Activated CD4-positive, alpha-beta memory T cell treated with anti-CD3 and anti-CD28 coated beads, Interleukin-2, amount 10 ng/mL, durations not matched to agents 7 days and 5 days (primary cell): ENCODE measurements around the gene LMF2. TPM values are rescaled to one million over a fixed set of nuclear protein-coding genes. Genes with fewer than 3 reads are reported as not detected.
"Not testable (repeated sequence)": the region's sequence is repeated elsewhere in the genome, so short reads cannot be mapped to it uniquely, and the experiment has no call there.

Experiments
- CTCF ChIA-PET: fragments of 350-600 bp; sonication (Branson Sonifier 250); formaldehyde crosslinking; loops from one replicate; lab custom pipeline; 2021; ENCODE audit warnings: antibody characterized with exemption, inconsistent platforms; lab: Charles Lee
- POLR2A ChIA-PET: fragments of 350-600 bp; sonication (Branson Sonifier 250); formaldehyde crosslinking; loops from one replicate; lab custom pipeline; 2021; ENCODE audit warnings: antibody characterized with exemption; lab: Charles Lee
- DNase-seq: peaks from one replicate; pipeline ENCODE4 v3.0.0-alpha.2; 2020
- H3K27ac Mint-ChIP-seq: one replicate; pipeline ENCODE4 v1.8.0; 2021; ENCODE audit warnings: mild to moderate bottlenecking, mixed read lengths
- H3K27me3 Mint-ChIP-seq: one replicate; pipeline ENCODE4 v1.8.0; 2021; ENCODE audit warnings: mixed read lengths
- H3K36me3 Mint-ChIP-seq: one replicate; pipeline ENCODE4 v1.8.0; 2021; ENCODE audit warnings: low read depth, mixed read lengths
- H3K4me1 Mint-ChIP-seq: one replicate; pipeline ENCODE4 v1.8.0; 2021; ENCODE audit warnings: mixed read lengths
- H3K4me3 Mint-ChIP-seq: one replicate; pipeline ENCODE4 v1.8.0; 2021; ENCODE audit warnings: mild to moderate bottlenecking, mixed read lengths
- H3K9me3 Mint-ChIP-seq: one replicate; pipeline ENCODE4 v1.8.0; 2021; ENCODE audit warnings: mixed read lengths
- total RNA-seq, 2 experiments: library from RNA; stranded (reverse); gene quantifications; one replicate each; pipeline ENCODE4 v1.2.3, GENCODE V29; 2021

The LMF2 gene
- total RNA-seq, 2 experiments from 2014 or later, result 111 to 114 TPM

GRCh38 chr22:50521710-50522109 lies 14.2 kb upstream of the LMF2 start:
- Mint-ChIP-seq H3K9me3 (no peaks in the 10 kb centered on the region), H3K4me3 (no peak overlapping the region), H3K27me3 (no peaks in the 10 kb centered on the region), H3K27ac (no peak overlapping the region), H3K36me3 (peaks cover 38% of the 10 kb centered on the region), H3K4me1 (peaks cover 19% of the 10 kb centered on the region)
- no peak for DNase-seq
- POLR2A ChIA-PET, result interaction anchor here (1.3 to 12.1 kb wide), 4 partner anchors 12 to 99 kb away, joined by 4 to 321 read pairs (median 134); partner anchors contain the start of genes KLHDC7B, LMF2, NCAPH2 and SYCE3
- CTCF ChIA-PET, result interaction anchor here (1.3 kb wide), 1 partner anchor 14 kb away, joined by 5 read pairs; the partner anchor contains the start of genes LMF2 and NCAPH2

DNA sequence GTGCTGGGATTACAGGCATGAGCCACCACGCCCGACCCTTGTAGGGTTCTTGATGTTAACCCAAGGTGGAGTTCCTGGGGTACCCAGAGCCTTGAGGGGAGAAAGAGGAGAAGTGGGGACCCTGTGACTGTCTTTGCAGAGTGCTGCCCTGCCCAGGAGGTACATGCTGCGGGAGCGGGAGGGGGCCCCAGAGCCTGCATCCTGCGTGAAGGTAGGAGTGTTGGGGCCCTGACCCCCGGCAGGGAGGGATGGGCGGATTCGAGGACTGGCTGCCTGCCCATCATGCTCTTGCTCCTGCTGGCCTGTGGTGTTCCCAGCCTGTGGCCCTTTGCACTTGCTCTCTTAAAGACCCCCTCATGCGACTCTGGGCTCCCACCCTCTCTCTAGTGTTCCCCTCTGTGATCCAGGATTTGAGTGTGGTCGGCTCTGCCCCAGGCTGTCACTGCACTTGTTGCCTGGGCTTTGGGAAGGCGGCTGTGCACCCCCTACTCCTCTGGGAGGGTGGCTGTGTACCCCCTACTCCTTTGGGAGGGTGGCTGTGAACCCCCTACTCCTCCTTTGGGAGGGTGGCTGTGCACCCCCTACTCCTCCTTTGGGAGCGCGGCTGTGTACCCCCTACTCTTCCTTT lies 13.4 kb upstream of the LMF2 start:
- no peak for DNase-seq
- CTCF ChIA-PET, result no interaction called here

GRCh38 chr22:50520184-50520583 lies 12.7 kb upstream of the LMF2 start:
- CTCF ChIA-PET, H3K27me3 Mint-ChIP-seq, POLR2A ChIA-PET, H3K27ac Mint-ChIP-seq, H3K9me3 Mint-ChIP-seq, DNase-seq, H3K4me3 Mint-ChIP-seq: not testable (repeated sequence)
- Mint-ChIP-seq H3K4me1 (peaks cover 21% of the 10 kb centered on the region), H3K36me3 (peaks cover 47% of the 10 kb centered on the region)

More for the DNA sequence above, 13.4 kb upstream of the LMF2 start:
- Mint-ChIP-seq H3K4me3 (no peak overlapping the region), H3K36me3 (peaks cover 43% of the 10 kb centered on the region), H3K27me3 (no peaks in the 10 kb centered on the region), H3K4me1 (peaks cover 19% of the 10 kb centered on the region), H3K27ac (no peak overlapping the region), H3K9me3 (no peaks in the 10 kb centered on the region)
- POLR2A ChIA-PET, result interaction anchor here (12.1 kb wide), 1 partner anchor 12 kb away, joined by 321 read pairs; the partner anchor contains the start of genes LMF2 and NCAPH2

- CTCF ChIA-PET, result no interaction called here
- POLR2A ChIA-PET, result interaction anchor here (1.0 to 3.2 kb wide), 3 partner anchors 10 to 12 kb away, joined by 3 to 31 read pairs (median 3); partner anchors contain the start of genes LMF2, NCAPH2 and TYMP
Observed at GRCh38 chr22:50519151-50519550, 11.6 kb upstream of the LMF2 start.

DNA sequence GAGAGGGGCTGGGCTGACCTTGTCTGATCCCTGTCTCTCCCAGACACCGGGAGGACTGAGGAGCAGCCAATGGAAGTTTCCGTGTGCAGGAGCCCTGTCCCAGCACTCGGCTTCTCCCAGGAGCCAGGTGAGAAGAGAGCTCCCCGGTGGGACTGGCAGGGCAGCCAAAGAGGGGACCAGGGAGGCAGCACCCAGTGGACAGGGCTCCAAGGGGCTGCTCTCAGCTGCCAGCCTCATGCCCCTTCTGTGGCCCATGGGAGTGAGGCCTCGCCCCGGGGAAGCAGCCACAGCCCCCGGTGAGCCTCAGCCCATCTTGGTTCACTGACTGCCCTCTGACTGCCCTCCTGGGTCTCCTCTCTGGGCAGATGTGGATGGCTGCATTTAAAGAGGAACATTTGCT lies 11.1 kb upstream of the LMF2 start:
- no peak for DNase-seq
- Mint-ChIP-seq H3K4me3 (no peak overlapping the region), H3K4me1 (peaks cover 16% of the 10 kb centered on the region), H3K27me3 (no peaks in the 10 kb centered on the region), H3K9me3 (no peaks in the 10 kb centered on the region), H3K36me3 (peaks cover 47% of the 10 kb centered on the region), H3K27ac (no peak overlapping the region)
- POLR2A ChIA-PET, result interaction anchor here (1.0 to 3.2 kb wide), 3 partner anchors 10 to 12 kb away, joined by 3 to 31 read pairs (median 3); partner anchors contain the start of genes LMF2, NCAPH2 and TYMP
- CTCF ChIA-PET, result no interaction called here

More at GRCh38 chr22:50519151-50519550, 11.6 kb upstream of the LMF2 start:
- H3K36me3 Mint-ChIP-seq, result peaks cover 49% of the 10 kb centered on the region
- H3K27me3 Mint-ChIP-seq, result no peaks in the 10 kb centered on the region
- H3K4me3 Mint-ChIP-seq, result no peak overlapping the region
- H3K4me1 Mint-ChIP-seq, result peaks cover 18% of the 10 kb centered on the region
- no peak for DNase-seq
- no peak overlapping the region for H3K27ac Mint-ChIP-seq
- no peaks in the 10 kb centered on the region for H3K9me3 Mint-ChIP-seq

- ChIA-PET POLR2A (interaction anchor here (1.0 to 3.2 kb wide), 4 partner anchors 8 to 64 kb away, joined by 3 to 31 read pairs (median 4); partner anchors contain the start of genes CHKB, LMF2 and NCAPH2), CTCF (interaction anchor here (1.1 kb wide), 1 partner anchor 10 kb away, joined by 3 read pairs; the partner anchor contains the start of genes LMF2 and NCAPH2)
- Mint-ChIP-seq H3K4me1 (peaks cover 12% of the 10 kb centered on the region), H3K4me3 (no peak overlapping the region), H3K27me3 (no peaks in the 10 kb centered on the region), H3K9me3 (no peaks in the 10 kb centered on the region), H3K27ac (no peak overlapping the region), H3K36me3 (peaks cover 41% of the 10 kb centered on the region)
- DNase-seq, result no peak
Observed at GRCh38 chr22:50517495-50518260, 10.2 kb upstream of the LMF2 start.

GRCh38 chr22:50516891-50517290 lies 9.4 kb upstream of the LMF2 start:
- Mint-ChIP-seq H3K4me3 (no peak overlapping the region), H3K9me3 (no peaks in the 10 kb centered on the region), H3K36me3 (peaks cover 49% of the 10 kb centered on the region), H3K27ac (no peak overlapping the region), H3K4me1 (peaks cover 18% of the 10 kb centered on the region), H3K27me3 (no peaks in the 10 kb centered on the region)
- ChIA-PET CTCF (no interaction called here), POLR2A (interaction anchor here (1.0 to 3.2 kb wide), 4 partner anchors 9 to 65 kb away, joined by 3 to 31 read pairs (median 4); partner anchors contain the start of genes CHKB, LMF2 and NCAPH2)
- no peak for DNase-seq

- no peak for DNase-seq
- H3K4me3 Mint-ChIP-seq, result no peak overlapping the region
- POLR2A ChIA-PET, result interaction anchor here (3.4 kb wide), 1 partner anchor 9 kb away, joined by 42 read pairs; the partner anchor contains the start of gene SCO2
- H3K36me3 Mint-ChIP-seq, result peaks cover 48% of the 10 kb centered on the region
- peaks cover 20% of the 10 kb centered on the region for H3K4me1 Mint-ChIP-seq
- CTCF ChIA-PET, result interaction anchor here (2.9 kb wide), 1 partner anchor 9 kb away, joined by 10 read pairs; the partner anchor contains the start of gene SCO2
- no peaks in the 10 kb centered on the region for H3K9me3 Mint-ChIP-seq
- no peaks in the 10 kb centered on the region for H3K27me3 Mint-ChIP-seq
- no peak overlapping the region for H3K27ac Mint-ChIP-seq
Observed at GRCh38 chr22:50516068-50516467, 8.6 kb upstream of the LMF2 start.

GRCh38 chr22:50513175-50513574 lies 5.7 kb upstream of the LMF2 start:
- H3K4me3 Mint-ChIP-seq, result no peak overlapping the region
- no peaks in the 10 kb centered on the region for H3K27me3 Mint-ChIP-seq
- DNase-seq, result no peak
- ChIA-PET POLR2A (interaction anchor here (3.4 to 7.7 kb wide), 2 partner anchors 12 to 14 kb away, joined by 42 to 321 read pairs; partner anchors contain the start of genes SCO2 and TYMP), CTCF (interaction anchor here (1.4 to 2.9 kb wide), 2 partner anchors 12 kb away, joined by 6 to 10 read pairs; partner anchors contain the start of gene SCO2)
- H3K27ac Mint-ChIP-seq, result no peak overlapping the region
- peaks cover 39% of the 10 kb centered on the region for H3K36me3 Mint-ChIP-seq
- H3K9me3 Mint-ChIP-seq, result no peaks in the 10 kb centered on the region
- peaks cover 35% of the 10 kb centered on the region for H3K4me1 Mint-ChIP-seq

DNA sequence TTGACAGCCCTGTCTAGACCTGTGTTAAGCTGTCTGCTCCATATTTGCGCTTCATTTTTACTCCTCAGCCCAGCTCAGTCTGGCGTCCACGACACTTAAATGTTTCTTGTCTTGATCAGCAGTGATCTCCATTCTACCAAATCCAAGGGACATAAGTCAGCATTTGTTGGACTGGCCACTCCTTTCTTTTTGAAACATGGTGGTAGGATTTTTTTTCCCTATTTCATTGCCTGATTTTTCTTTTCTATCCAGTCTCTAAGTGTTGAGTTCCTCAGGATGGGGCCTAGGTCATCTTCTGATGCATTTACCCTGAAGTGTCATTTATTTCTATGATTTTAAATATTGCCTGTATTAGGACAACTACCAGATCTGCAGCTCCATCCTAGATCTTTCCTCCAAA lies 1.4 kb upstream of the LMF2 start:
- H3K27me3 Mint-ChIP-seq, result no peaks in the 10 kb centered on the region
- peak overlapping the region; percentile 87 for H3K27ac Mint-ChIP-seq
- peaks cover 36% of the 10 kb centered on the region for H3K4me1 Mint-ChIP-seq
- ChIA-PET CTCF (interaction anchor here (1.3 to 4.3 kb wide), 7 partner anchors 9 to 112 kb away, joined by 3 to 102 read pairs (median 5); partner anchors contain the start of genes SCO2 and TYMP), POLR2A (interaction anchor here (0.6 to 7.7 kb wide), 17 partner anchors 9 to 592 kb away, joined by 3 to 321 read pairs (median 13); partner anchors contain the start of genes ARSA, CHKB, KLHDC7B and SCO2)
- peaks cover 31% of the 10 kb centered on the region for H3K36me3 Mint-ChIP-seq
- H3K4me3 Mint-ChIP-seq, result peak overlapping the region; percentile 82
- no peak for DNase-seq
- H3K9me3 Mint-ChIP-seq, result no peaks in the 10 kb centered on the region

GRCh38 chr22:50507991-50508884 lies 736 bp upstream of the LMF2 start, which contains the start of gene NCAPH2:
TSS of gene NCAPH2 (plus strand) at chr22:50508224. CDS start at chr22:50508338, 114 bp downstream.
- H3K9me3 Mint-ChIP-seq, result no peaks in the 10 kb centered on the region
- peak within 1 kb of the TSS; percentile 95 for H3K27ac Mint-ChIP-seq
- H3K27me3 Mint-ChIP-seq, result no peaks in the 10 kb centered on the region
- ChIA-PET POLR2A (interaction anchor here (0.6 to 7.7 kb wide), 30 partner anchors 10 to 592 kb away, joined by 3 to 321 read pairs (median 4); partner anchors contain the start of genes ARSA, CHKB, HDAC10 and KLHDC7B), CTCF (interaction anchor here (0.6 to 4.3 kb wide), 14 partner anchors 8 to 231 kb away, joined by 3 to 102 read pairs (median 5); partner anchors contain the start of genes KLHDC7B, SCO2 and TYMP)
- peaks cover 31% of the 10 kb centered on the region for H3K36me3 Mint-ChIP-seq
- DNase-seq, result peak; percentile 98
- H3K4me3 Mint-ChIP-seq, result peak within 1 kb of the TSS; percentile 96
- H3K4me1 Mint-ChIP-seq, result peaks cover 36% of the 10 kb centered on the region
